ENCODE measurements around the gene TAOK3.
"Not testable (repeated sequence)": the region's sequence is repeated elsewhere in the genome, so short reads cannot be mapped to it uniquely, and the experiment has no call there.

- not testable (repeated sequence) for TF ChIP-seq CTCF (conservative IDR thresholded peaks at IDR 0.05; ENCODE audit: low read length); EZH2phosphoT487 (IDR thresholded peaks at IDR 0.05; ENCODE audit: borderline replicate concordance)
Measured at GRCh38 chr12:118408241-118408640, 35.5 kb upstream of the TAOK3 start.

Data from Loucy (cell line).